ENCODE measurements around the gene IGSF11.
"Not testable (repeated sequence)": the region's sequence is repeated elsewhere in the genome, so short reads cannot be mapped to it uniquely, and the experiment has no call there.

The IGSF11 gene

DNA sequence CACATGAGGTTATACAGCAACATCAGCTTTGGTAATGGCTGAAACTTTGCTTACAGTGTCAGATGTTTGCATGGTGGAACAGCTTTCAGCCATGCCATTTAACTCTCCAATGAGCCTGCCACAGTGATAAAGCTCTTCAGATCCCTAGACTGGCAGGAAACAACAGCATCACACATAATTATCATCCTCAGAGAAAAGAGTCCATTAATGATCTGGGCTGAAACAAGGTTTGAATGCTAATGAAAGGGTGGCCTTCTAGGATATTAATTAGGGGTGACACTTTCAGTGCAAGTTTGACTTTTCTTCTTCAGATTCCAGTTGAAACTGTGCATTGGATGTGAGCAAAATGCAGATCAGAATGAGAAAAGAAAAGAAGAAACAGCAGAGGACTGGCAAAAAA is 166.6 kb downstream of the IGSF11 start:
- DNase-seq (ENCODE audit: low read depth in 2 of 2) = no peak

GRCh38 chr3:118863731-118864322 is 170.8 kb downstream of the IGSF11 start:
- DNase-seq (ENCODE audit: low read depth in 2 of 2) = no peak

DNA sequence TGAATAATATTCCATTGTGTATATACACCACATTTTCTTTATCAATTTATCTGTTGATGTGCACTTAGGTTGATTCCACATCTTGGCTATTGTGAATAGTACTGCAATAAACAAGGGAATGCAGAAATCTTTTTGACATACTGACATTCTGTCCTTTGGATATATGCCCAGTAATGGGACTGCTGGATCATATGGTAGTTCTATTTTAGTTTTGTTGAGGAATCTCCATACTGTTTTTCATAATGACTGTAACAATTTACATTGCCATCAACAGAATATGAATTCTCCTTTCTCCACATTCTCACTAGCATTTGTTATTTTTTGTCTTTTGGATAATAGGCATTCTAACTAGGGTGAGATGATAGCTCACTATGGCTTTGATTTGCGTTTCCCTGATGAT is 174.7 kb downstream of the IGSF11 start:
- DNase-seq (ENCODE audit: low read depth in 2 of 2) = no peak

GRCh38 chr3:118851466-118852193 is 183.0 kb downstream of the IGSF11 start:
- DNase-seq (ENCODE audit: low read depth in 2 of 2) = not testable (repeated sequence)

DNA sequence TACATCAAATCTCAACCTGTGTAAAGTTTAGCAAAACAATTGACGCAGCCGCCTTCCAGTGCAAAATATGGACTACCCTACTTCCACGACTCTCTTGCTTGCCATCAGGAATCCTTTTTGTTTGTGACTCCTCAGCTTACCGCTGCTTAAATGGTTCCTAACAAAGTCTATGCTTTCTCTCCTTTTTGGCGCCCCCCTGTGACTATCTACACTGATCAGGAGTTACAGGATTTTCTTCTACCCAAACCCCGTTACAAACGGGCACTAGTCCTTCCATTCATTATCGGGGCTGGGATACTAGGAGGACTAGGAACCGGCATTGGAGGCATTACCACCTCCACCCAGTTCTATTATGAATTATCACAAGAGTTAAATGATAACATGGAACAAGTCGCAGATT is 184.0 kb downstream of the IGSF11 start:
- DNase-seq (ENCODE audit: low read depth in 2 of 2) = no peak
